HepG2 (cell line): ENCODE measurements around the gene ALDOA. TPM values are rescaled to one million over a fixed set of nuclear protein-coding genes. Genes with fewer than 3 reads are reported as not detected.

Source experiments
- JUND ChIP-seq: sonication (generic); formaldehyde crosslinking; IDR thresholded peaks from 2 replicates; pipeline ENCODE4 v1.8.0; 2022; ENCODE audit warnings: mild to moderate bottlenecking, missing genetic modification reagents
- MAZ ChIP-seq, 2 experiments: sonication (generic) in 1 of 2; formaldehyde crosslinking in 1 of 2; IDR thresholded peaks; 2 replicates each; pipeline versions ENCODE4 v1.5.0 to v1.6.1; 2012 to 2020; ENCODE audit warnings: low read depth in 2 of 2, mild to moderate bottlenecking in 2 of 2, borderline replicate concordance in 1 of 2, improper control_type of control experiment in 1 of 2, low read length in 1 of 2, missing genetic modification reagents in 1 of 2, moderate library complexity in 1 of 2
- NR2F2 ChIP-seq: IDR thresholded peaks from 2 replicates; pipeline ENCODE4 v1.6.1; 2012; ENCODE audit warnings: low read depth, inconsistent platforms, borderline replicate concordance
- RCOR2 ChIP-seq: IDR thresholded peaks from 2 replicates; pipeline ENCODE4 v1.6.1; 2016; ENCODE audit warnings: missing biosample characterization, missing genetic modification reagents
- TARDBP ChIP-seq: sonication (generic); formaldehyde crosslinking; IDR thresholded peaks from 2 replicates; pipeline ENCODE4 v1.8.0; 2022; ENCODE audit warnings: mild to moderate bottlenecking, missing genetic modification reagents
- ZMAT3 ChIP-seq: sonication (generic); formaldehyde crosslinking; conservative IDR thresholded peaks from 2 replicates; pipeline ENCODE4 v1.7.0; 2021; ENCODE audit warnings: missing genetic modification reagents
- ZNF136 ChIP-seq: sonication (generic); formaldehyde crosslinking; IDR thresholded peaks from 2 replicates; pipeline ENCODE4 v1.8.1; 2022; ENCODE audit warnings: low read depth, mild to moderate bottlenecking, moderate library complexity, missing genetic modification reagents
- ZNF20 ChIP-seq: sonication (generic); formaldehyde crosslinking; IDR thresholded peaks from 2 replicates; pipeline ENCODE4 v1.4.0; 2020; ENCODE audit warnings: mild to moderate bottlenecking, moderate library complexity, missing genetic modification reagents
- ZNF383 ChIP-seq: sonication (generic); formaldehyde crosslinking; IDR thresholded peaks from 2 replicates; pipeline ENCODE4 v1.4.0; 2020; ENCODE audit warnings: missing genetic modification reagents, mild to moderate bottlenecking, borderline replicate concordance
- polyA plus RNA-seq, 8 experiments: library from polyadenylated mRNA; depleted of rRNA in 3 of 8; stranded (reverse) in 7 of 8; unstranded in 1 of 8; fragments of >200 nt; fragmentation: Illumina TruSeq in 4 of 8; extraction: Trizol in 4 of 8; gene quantifications; 2 replicates each; pipeline versions ENCODE4 v1.2.1 to v1.2.3, GENCODE V29; 2011 to 2016; ENCODE audit warnings: low read depth in 4 of 8, missing spikeins in 1 of 8, mixed read lengths in 1 of 8; ENCODE audit not compliant: insufficient read depth in 1 of 8
- total RNA-seq, 5 experiments: library from RNA; depleted of rRNA; stranded (reverse); fragments of >200 nt; fragmentation: Illumina TruSeq; extraction: Trizol; gene quantifications; 2 replicates each; pipeline ENCODE4 v1.2.3, GENCODE V29; 2016; ENCODE audit warnings: low read depth in 1 of 5
- TF ChIP-seq, protein P1 (sequence below): sonication (generic); formaldehyde crosslinking; IDR thresholded peaks from 2 replicates; pipeline ENCODE4 v1.5.0; 2020; ENCODE audit warnings: missing genetic modification reagents, mild to moderate bottlenecking, borderline replicate concordance
- TF ChIP-seq, protein P2 (sequence below): IDR thresholded peaks from 2 replicates; pipeline ENCODE4 v1.6.1; 2016; ENCODE audit warnings: low read depth, missing genetic modification reagents, missing compliant biosample characterization
- TF ChIP-seq, protein P3 (sequence below): sonication (generic); formaldehyde crosslinking; IDR thresholded peaks from 2 replicates; pipeline ENCODE4 v1.4.0; 2020; ENCODE audit warnings: missing genetic modification reagents, mild to moderate bottlenecking, borderline replicate concordance

ALDOA gene
- total and polyA plus RNA-seq, 2 of the 13 experiments (the other 11 are each of a cell fraction or from before 2014, with no cell fraction given), result 925 to 1,884 TPM

DNA sequence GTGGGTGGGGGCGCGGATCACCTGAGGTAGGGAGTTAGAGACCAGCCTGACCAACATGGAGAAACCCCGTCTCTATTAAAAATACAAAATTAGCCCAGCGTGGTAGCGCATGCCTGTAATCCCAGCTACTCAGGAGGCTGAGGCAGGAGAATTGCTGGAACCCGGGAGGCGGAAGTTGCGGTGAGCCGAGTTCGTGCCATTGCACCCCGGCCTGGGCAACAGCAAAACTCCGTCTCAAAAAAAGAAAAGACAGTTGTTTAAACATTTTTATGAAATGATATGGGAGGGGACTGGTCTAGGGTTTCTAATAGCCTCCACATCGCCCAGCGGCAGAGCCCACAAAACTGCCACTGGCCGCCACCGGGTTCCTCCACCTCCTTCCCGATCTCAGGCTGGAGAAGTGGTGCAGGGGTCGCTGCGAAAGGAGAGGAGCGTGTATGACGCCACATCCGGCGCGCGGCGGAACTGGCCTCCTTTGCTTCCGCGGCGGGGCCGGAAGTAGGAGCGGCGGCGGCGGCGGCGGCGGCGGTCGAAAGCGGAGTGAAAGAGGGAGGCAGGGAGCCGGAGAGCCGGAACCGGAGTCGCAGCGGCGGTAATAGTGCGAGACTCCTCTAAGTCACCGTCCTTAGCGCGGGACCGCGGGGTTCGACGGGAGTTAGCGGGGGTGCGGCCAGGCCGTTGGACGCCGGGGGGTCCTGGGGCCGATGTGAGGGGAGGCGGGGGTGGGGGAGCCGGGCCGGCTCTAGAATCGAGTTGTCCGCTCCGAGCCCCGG lies 10.1 kb downstream of the ALDOA start, which contains the start of gene PPP4C (continued):
- TF ChIP-seq, protein P1, sequence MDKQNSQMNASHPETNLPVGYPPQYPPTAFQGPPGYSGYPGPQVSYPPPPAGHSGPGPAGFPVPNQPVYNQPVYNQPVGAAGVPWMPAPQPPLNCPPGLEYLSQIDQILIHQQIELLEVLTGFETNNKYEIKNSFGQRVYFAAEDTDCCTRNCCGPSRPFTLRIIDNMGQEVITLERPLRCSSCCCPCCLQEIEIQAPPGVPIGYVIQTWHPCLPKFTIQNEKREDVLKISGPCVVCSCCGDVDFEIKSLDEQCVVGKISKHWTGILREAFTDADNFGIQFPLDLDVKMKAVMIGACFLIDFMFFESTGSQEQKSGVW (CRISPR knock-in tag), result 0 out of 2 replicates have a peak, but pooled peaks have one; percentile 50
- TF ChIP-seq TARDBP (CRISPR knock-in tag) (peak; percentile 81), ZMAT3 (CRISPR knock-in tag) (no peak), MAZ (IDR thresholded peaks at IDR 0.05; ENCODE audit: borderline replicate concordance, low read depth, low read length) (no peak; the same call in 1 of the 2 replicates), MAZ (CRISPR knock-in tag; IDR thresholded peaks at IDR 0.05; ENCODE audit: low read depth) (peak; percentile 85), ZNF383 (CRISPR knock-in tag) (no peak), ZNF20 (CRISPR knock-in tag) (0 out of 2 replicates have a peak, but pooled peaks have one; percentile 61), ZNF136 (no peak; the same call in 1 of the 2 replicates), RCOR2 (CRISPR knock-in tag) (no peak), NR2F2 (no peak), JUND (CRISPR knock-in tag) (no peak)
- TF ChIP-seq, protein P2, sequence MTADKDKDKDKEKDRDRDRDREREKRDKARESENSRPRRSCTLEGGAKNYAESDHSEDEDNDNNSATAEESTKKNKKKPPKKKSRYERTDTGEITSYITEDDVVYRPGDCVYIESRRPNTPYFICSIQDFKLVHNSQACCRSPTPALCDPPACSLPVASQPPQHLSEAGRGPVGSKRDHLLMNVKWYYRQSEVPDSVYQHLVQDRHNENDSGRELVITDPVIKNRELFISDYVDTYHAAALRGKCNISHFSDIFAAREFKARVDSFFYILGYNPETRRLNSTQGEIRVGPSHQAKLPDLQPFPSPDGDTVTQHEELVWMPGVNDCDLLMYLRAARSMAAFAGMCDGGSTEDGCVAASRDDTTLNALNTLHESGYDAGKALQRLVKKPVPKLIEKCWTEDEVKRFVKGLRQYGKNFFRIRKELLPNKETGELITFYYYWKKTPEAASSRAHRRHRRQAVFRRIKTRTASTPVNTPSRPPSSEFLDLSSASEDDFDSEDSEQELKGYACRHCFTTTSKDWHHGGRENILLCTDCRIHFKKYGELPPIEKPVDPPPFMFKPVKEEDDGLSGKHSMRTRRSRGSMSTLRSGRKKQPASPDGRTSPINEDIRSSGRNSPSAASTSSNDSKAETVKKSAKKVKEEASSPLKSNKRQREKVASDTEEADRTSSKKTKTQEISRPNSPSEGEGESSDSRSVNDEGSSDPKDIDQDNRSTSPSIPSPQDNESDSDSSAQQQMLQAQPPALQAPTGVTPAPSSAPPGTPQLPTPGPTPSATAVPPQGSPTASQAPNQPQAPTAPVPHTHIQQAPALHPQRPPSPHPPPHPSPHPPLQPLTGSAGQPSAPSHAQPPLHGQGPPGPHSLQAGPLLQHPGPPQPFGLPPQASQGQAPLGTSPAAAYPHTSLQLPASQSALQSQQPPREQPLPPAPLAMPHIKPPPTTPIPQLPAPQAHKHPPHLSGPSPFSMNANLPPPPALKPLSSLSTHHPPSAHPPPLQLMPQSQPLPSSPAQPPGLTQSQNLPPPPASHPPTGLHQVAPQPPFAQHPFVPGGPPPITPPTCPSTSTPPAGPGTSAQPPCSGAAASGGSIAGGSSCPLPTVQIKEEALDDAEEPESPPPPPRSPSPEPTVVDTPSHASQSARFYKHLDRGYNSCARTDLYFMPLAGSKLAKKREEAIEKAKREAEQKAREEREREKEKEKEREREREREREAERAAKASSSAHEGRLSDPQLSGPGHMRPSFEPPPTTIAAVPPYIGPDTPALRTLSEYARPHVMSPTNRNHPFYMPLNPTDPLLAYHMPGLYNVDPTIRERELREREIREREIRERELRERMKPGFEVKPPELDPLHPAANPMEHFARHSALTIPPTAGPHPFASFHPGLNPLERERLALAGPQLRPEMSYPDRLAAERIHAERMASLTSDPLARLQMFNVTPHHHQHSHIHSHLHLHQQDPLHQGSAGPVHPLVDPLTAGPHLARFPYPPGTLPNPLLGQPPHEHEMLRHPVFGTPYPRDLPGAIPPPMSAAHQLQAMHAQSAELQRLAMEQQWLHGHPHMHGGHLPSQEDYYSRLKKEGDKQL (CRISPR knock-in tag), result no peak
- TF ChIP-seq, protein P3, sequence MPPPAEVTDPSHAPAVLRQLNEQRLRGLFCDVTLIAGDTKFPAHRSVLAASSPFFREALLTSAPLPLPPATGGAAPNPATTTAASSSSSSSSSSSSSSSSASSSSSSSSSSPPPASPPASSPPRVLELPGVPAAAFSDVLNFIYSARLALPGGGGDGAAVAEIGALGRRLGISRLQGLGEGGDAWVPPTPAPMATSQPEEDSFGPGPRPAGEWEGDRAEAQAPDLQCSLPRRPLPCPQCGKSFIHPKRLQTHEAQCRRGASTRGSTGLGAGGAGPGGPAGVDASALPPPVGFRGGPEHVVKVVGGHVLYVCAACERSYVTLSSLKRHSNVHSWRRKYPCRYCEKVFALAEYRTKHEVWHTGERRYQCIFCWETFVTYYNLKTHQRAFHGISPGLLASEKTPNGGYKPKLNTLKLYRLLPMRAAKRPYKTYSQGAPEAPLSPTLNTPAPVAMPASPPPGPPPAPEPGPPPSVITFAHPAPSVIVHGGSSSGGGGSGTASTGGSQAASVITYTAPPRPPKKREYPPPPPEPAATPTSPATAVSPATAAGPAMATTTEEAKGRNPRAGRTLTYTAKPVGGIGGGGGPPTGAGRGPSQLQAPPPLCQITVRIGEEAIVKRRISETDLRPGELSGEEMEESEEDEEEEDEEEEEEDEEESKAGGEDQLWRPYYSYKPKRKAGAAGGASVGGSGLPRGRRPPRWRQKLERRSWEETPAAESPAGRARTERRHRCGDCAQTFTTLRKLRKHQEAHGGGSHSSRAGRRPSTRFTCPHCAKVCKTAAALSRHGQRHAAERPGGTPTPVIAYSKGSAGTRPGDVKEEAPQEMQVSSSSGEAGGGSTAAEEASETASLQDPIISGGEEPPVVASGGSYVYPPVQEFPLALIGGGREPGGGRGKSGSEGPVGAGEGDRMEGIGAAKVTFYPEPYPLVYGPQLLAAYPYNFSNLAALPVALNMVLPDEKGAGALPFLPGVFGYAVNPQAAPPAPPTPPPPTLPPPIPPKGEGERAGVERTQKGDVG (CRISPR knock-in tag), result no peak
